B cell (primary cell): ENCODE results near the gene C19orf85. TPM values are rescaled to one million over a fixed set of nuclear protein-coding genes. Genes with fewer than 3 reads are reported as not detected.

Experiments
- ATAC-seq: fragments of 200-7000 bp; cut with Tn5 transposase; one replicate; pipeline ENCODE4 v1.10.0; 2021; ENCODE audit warnings: low read depth, mild to moderate bottlenecking, moderate number of reproducible peaks, moderate library complexity
- CTCF ChIA-PET: fragments of 350-600 bp; sonication (Branson Sonifier 250); formaldehyde crosslinking; loops from one replicate; lab custom pipeline; 2021; ENCODE audit warnings: antibody characterized with exemption, inconsistent platforms; lab: Charles Lee
- POLR2A ChIA-PET: fragments of 350-600 bp; sonication (Branson Sonifier 250); formaldehyde crosslinking; loops from one replicate; lab custom pipeline; 2021; ENCODE audit warnings: antibody characterized with exemption; lab: Charles Lee
- DNase-seq: peaks from one replicate; pipeline ENCODE4 v3.0.0; 2013
- H2AFZ ChIP-seq: 2 replicates; pipeline ENCODE4 v1.6.1; 2012; ENCODE audit warnings: mild to moderate bottlenecking, low read depth, low read length; ENCODE audit not compliant: insufficient read depth, poor library complexity, severe bottlenecking
- H3K27ac ChIP-seq, 2 donors: 1 replicate in 1 of 2; 2 replicates in 1 of 2; pipeline ENCODE4 v1.5.1; 2012 to 2013; ENCODE audit warnings: low read length in 2 of 2, mild to moderate bottlenecking in 2 of 2, moderate library complexity in 1 of 2
- H3K27me3 ChIP-seq, 4 experiments: fragments of 200-600 bp in 1 of 4; sonication (generic) in 1 of 4; replicated peaks in 1 of 4; 1 replicate in 2 of 4; 2 replicates in 2 of 4; pipeline versions ENCODE4 v1.6.1 to v1.7.0; 2013 to 2016; ENCODE audit warnings: low read length in 3 of 4, mild to moderate bottlenecking in 2 of 4, mixed read lengths in 1 of 4, moderate library complexity in 1 of 4; ENCODE audit not compliant: insufficient read depth in 4 of 4, control insufficient read depth in 3 of 4; ENCODE audit errors: control extremely low read depth in 1 of 4
- H3K36me3 ChIP-seq, 2 experiments: replicated peaks in 1 of 2; 1 replicate in 1 of 2; 2 replicates in 1 of 2; pipeline versions ENCODE4 v1.6.1 to v1.7.1; 2013; ENCODE audit warnings: low read length in 1 of 2; ENCODE audit not compliant: insufficient read depth in 2 of 2, control insufficient read depth in 1 of 2; ENCODE audit errors: control extremely low read depth in 1 of 2, extremely low read depth in 1 of 2
- H3K4me1 ChIP-seq, 2 donors: fragments of 200-600 bp in 1 of 2; sonication (generic) in 1 of 2; 1 replicate in 1 of 2; 2 replicates in 1 of 2; pipeline versions ENCODE4 v1.5.1 to v1.6.1; 2013 to 2017; ENCODE audit warnings: low read length in 2 of 2; ENCODE audit not compliant: control insufficient read depth in 2 of 2, insufficient read depth in 2 of 2
- H3K4me2 ChIP-seq: replicated peaks from 2 replicates; pipeline ENCODE3; 2012; ENCODE audit warnings: mild to moderate bottlenecking, low read depth, low read length; ENCODE audit not compliant: poor library complexity, severe bottlenecking
- H3K4me3 ChIP-seq, 5 experiments: fragments of 200-600 bp in 1 of 5; sonication (generic) in 1 of 5; 1 replicate in 3 of 5; 2 replicates in 2 of 5; pipeline versions ENCODE4 v1.5.1 to v1.7.0; 2011 to 2016; ENCODE audit warnings: low read length in 4 of 5, mild to moderate bottlenecking in 4 of 5, low read depth in 2 of 5, control low read depth in 1 of 5, moderate library complexity in 1 of 5; ENCODE audit not compliant: insufficient read depth in 1 of 5; ENCODE audit errors: control extremely low read depth in 1 of 5, extremely low read depth in 1 of 5
- H3K79me2 ChIP-seq: fragments of 200-600 bp; sonication (generic); one replicate; pipeline ENCODE4 v1.6.0; 2016; ENCODE audit warnings: low read length; ENCODE audit not compliant: control insufficient read depth, insufficient read depth
- H3K9ac ChIP-seq: fragments of 200-600 bp; sonication (generic); 2 replicates; pipeline ENCODE4 v1.6.1; 2017; ENCODE audit warnings: mild to moderate bottlenecking, low read length, moderate library complexity
- H3K9me3 ChIP-seq, 3 donors: one replicate each; pipeline versions ENCODE4 v1.6.1 to v1.7.1; 2013; ENCODE audit warnings: low read length in 2 of 3; ENCODE audit not compliant: control insufficient read depth in 2 of 3, insufficient read depth in 1 of 3; ENCODE audit errors: control extremely low read depth in 1 of 3
- H4K20me1 ChIP-seq: 2 replicates; pipeline ENCODE4 v1.6.0; 2012; ENCODE audit warnings: mild to moderate bottlenecking, low read length; ENCODE audit not compliant: insufficient read depth, control insufficient read depth, poor library complexity, severe bottlenecking
- H3K27ac Mint-ChIP-seq: one replicate; pipeline ENCODE4 v1.8.0; 2021; ENCODE audit warnings: mixed read lengths
- H3K27me3 Mint-ChIP-seq: one replicate; pipeline ENCODE4 v1.8.0; 2021; ENCODE audit warnings: mixed read lengths
- H3K4me1 Mint-ChIP-seq: one replicate; pipeline ENCODE4 v1.8.0; 2021; ENCODE audit warnings: mixed read lengths
- H3K4me3 Mint-ChIP-seq: one replicate; pipeline ENCODE4 v1.8.0; 2021; ENCODE audit warnings: mixed read lengths
- H3K9me3 Mint-ChIP-seq: one replicate; pipeline ENCODE4 v1.8.0; 2022; ENCODE audit warnings: mixed read lengths; ENCODE audit not compliant: insufficient read depth
- EZH2 ChIP-seq: IDR thresholded peaks from 2 replicates; pipeline ENCODE4 v1.6.1; 2012; ENCODE audit warnings: borderline replicate concordance, low read depth, mild to moderate bottlenecking, moderate library complexity, low read length; ENCODE audit not compliant: insufficient read depth, poor library complexity, severe bottlenecking
- WGBS: methylation state at CpG from one replicate; pipeline ENCODE4 v1.1.5; 2013; ENCODE audit warnings: missing lambda C conversion rate; ENCODE audit not compliant: insufficient coverage; 5-methylcytosine and 5-hydroxymethylcytosine counted together
- intact Hi-C: fragments of 100-400 bp; cut with micrococcal nuclease; formaldehyde crosslinking; loops from one replicate; pipeline ENCODE4 v1.10.0; 2022
- polyA plus RNA-seq: library from polyadenylated mRNA; depleted of rRNA; stranded (reverse); fragments of >200 nt; gene quantifications from 2 replicates; pipeline ENCODE4 v1.2.3, GENCODE V29; 2012
- total RNA-seq, 2 donors: library from RNA; stranded (reverse); fragments of 120-200 nt in 1 of 2; gene quantifications; 1 replicate in 1 of 2; 2 replicates in 1 of 2; pipeline versions ENCODE4 v1.2.3 to v1.2.4, GENCODE V29; 2013 to 2022
- TF ChIP-seq, protein P1 (sequence below): fragments of 200-600 bp; IDR thresholded peaks from one replicate; pipeline ENCODE4 v1.8.0; 2022; ENCODE audit warnings: antibody characterized with exemption, mild to moderate bottlenecking

C19orf85 gene
- total and polyA plus RNA-seq, 2 donors (not counting 1 experiment from before 2014, with no cell fraction given): not detected

DNA sequence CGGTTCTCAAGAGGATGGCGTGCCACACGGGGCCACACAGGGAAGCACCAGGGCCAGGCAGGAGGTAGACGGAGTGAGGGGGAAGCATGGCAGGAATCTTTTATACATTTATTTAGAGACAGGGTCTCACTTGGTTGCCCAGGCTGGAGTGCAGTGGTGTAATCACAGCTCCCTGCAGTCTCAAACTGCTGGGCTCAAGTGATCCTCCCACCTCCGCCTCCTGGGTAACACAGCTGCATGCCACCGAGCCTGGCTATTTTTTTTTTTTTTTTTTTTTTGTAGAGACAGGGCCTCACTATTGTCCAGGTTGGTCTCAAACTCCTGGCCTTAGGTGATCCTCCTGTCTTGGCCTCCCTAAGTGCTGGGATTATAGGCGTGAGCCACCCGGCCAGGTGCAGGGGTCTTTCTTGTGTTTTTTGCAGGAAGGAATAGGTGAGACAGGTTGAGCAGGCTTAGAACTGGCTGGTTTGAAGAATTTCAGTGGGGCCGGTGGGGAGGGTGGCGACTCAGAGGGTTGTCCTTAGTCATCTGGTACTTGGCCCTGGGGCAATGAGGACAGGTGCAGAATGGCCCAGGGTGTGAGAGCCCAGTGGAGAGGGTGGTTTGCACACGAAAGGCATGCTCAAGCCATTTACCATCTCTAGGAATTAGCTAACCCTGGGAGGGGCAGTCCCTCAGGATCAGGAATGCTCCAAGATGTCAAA lies 31.2 kb upstream of the C19orf85 start:
- H3K27me3 ChIP-seq: peaks cover 0 to 29% (median 2%) of the 10 kb centered on the region in 4 experiments
- intact Hi-C loops: no loop called here
- no peak overlapping the region for H3K4me3 ChIP-seq
- no peak for DNase-seq
- no peaks in the 10 kb centered on the region for H3K4me1 ChIP-seq
- no peaks in the 10 kb centered on the region for H3K79me2 ChIP-seq
- TF ChIP-seq, protein P1, sequence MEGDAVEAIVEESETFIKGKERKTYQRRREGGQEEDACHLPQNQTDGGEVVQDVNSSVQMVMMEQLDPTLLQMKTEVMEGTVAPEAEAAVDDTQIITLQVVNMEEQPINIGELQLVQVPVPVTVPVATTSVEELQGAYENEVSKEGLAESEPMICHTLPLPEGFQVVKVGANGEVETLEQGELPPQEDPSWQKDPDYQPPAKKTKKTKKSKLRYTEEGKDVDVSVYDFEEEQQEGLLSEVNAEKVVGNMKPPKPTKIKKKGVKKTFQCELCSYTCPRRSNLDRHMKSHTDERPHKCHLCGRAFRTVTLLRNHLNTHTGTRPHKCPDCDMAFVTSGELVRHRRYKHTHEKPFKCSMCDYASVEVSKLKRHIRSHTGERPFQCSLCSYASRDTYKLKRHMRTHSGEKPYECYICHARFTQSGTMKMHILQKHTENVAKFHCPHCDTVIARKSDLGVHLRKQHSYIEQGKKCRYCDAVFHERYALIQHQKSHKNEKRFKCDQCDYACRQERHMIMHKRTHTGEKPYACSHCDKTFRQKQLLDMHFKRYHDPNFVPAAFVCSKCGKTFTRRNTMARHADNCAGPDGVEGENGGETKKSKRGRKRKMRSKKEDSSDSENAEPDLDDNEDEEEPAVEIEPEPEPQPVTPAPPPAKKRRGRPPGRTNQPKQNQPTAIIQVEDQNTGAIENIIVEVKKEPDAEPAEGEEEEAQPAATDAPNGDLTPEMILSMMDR: no peak
- no peak for TF ChIP-seq EZH2
- H2AFZ ChIP-seq: no peak overlapping the region
- POLR2A ChIA-PET: interaction anchor here (0.6 kb wide), 2 partner anchors 27 to 110 kb away, joined by 3 to 5 read pairs; no protein-coding TSS in a partner anchor
- no peak overlapping the region for H3K4me3 Mint-ChIP-seq
- no peak for ATAC-seq
- no peaks in the 10 kb centered on the region for H3K4me1 Mint-ChIP-seq
- H3K27ac ChIP-seq: no peak overlapping the region
- CTCF ChIA-PET: interaction anchor here (0.8 to 2.1 kb wide), 3 partner anchors 8 to 28 kb away, joined by 3 to 9 read pairs (median 4); no protein-coding TSS in a partner anchor
- no peaks in the 10 kb centered on the region for H3K9me3 ChIP-seq
- H3K36me3 ChIP-seq: no peaks in the 10 kb centered on the region
- no peak overlapping the region for H3K9ac ChIP-seq
- H3K4me2 ChIP-seq: no peak overlapping the region
- no peak overlapping the region for H3K27ac Mint-ChIP-seq
- H3K9me3 Mint-ChIP-seq: no peaks in the 10 kb centered on the region
- H3K27me3 Mint-ChIP-seq: peaks cover 8% of the 10 kb centered on the region
- no peaks in the 10 kb centered on the region for H4K20me1 ChIP-seq
- 91% methylated on average over 8 of the region's 11 CpGs for WGBS

DNA sequence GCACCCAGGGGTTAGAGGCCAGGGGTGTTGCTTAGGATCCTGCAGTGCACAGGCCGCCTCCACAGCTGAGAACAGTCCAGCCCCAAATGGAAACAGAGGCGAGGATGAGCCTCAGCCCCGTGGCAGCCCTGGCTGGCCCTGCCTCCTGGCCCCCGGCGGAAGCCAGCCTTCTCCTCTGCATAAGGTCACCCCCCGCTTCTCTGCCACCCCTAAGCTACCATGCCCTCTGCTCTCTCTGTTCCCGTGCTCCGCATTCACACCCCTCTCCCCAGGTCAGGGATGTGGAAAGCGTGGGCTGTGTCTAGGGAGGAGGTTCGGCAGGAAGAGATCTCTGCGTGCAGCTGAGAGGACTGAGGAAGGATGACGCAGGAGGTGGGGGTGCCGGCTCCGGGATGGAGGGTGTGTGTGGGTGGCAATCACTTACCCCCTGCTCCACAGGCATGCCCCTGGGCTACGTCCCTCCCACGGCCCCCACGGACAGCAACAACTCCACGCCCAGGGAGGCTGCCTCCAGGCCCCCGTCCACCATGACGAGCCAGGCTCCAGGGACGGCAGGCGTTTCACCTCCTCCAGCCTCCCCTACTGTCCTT lies 29.7 kb upstream of the C19orf85 start:
- no peak overlapping the region for H3K27ac ChIP-seq
- H3K36me3 ChIP-seq: no peaks in the 10 kb centered on the region
- H3K27me3 ChIP-seq: peaks cover 0 to 35% (median 2%) of the 10 kb centered on the region in 4 experiments
- no peak overlapping the region for H2AFZ ChIP-seq
- intact Hi-C loops: no loop called here
- Mint-ChIP-seq H3K4me1 (no peaks in the 10 kb centered on the region), H3K27ac (no peak overlapping the region), H3K9me3 (no peaks in the 10 kb centered on the region), H3K4me3 (no peak overlapping the region), H3K27me3 (peaks cover 8% of the 10 kb centered on the region)
- DNase-seq (no peak), ATAC-seq (no peak)
- no peak overlapping the region for H3K9ac ChIP-seq
- H3K4me3 ChIP-seq: peak overlapping the region in 1 of 5 experiments; percentile 30
- POLR2A ChIA-PET: no interaction called here
- no peak for TF ChIP-seq EZH2
- TF ChIP-seq, protein P1: no peak
- CTCF ChIA-PET: interaction anchor here (0.6 to 2.1 kb wide), 3 partner anchors 9 to 27 kb away, joined by 3 to 9 read pairs (median 3); partner anchors contain the start of gene NAT14
- peak overlapping the region; percentile 18 for H3K4me2 ChIP-seq
- no peaks in the 10 kb centered on the region for H4K20me1 ChIP-seq
- no peaks in the 10 kb centered on the region for H3K9me3 ChIP-seq
- H3K4me1 ChIP-seq: no peaks in the 10 kb centered on the region
- no peaks in the 10 kb centered on the region for H3K79me2 ChIP-seq
- 65% methylated on average over 14 of the region's 22 CpGs for WGBS
